NOMO-1 (cell line): ENCODE data around the gene MUTYH.
A peak's percentile ranks its signal among the peaks of the same experiment; 100 is the strongest.
"Not testable (repeated sequence)": the region's sequence is repeated elsewhere in the genome, so short reads cannot be mapped to it uniquely, and the experiment has no call there.

Experiments used
- DNase-seq, 2 experiments: peaks; one replicate each; lab custom pipeline; 2025; ENCODE audit not compliant: unreplicated experiment in 2 of 2; lab: John Stamatoyannopoulos, UW

The MUTYH gene

DNA sequence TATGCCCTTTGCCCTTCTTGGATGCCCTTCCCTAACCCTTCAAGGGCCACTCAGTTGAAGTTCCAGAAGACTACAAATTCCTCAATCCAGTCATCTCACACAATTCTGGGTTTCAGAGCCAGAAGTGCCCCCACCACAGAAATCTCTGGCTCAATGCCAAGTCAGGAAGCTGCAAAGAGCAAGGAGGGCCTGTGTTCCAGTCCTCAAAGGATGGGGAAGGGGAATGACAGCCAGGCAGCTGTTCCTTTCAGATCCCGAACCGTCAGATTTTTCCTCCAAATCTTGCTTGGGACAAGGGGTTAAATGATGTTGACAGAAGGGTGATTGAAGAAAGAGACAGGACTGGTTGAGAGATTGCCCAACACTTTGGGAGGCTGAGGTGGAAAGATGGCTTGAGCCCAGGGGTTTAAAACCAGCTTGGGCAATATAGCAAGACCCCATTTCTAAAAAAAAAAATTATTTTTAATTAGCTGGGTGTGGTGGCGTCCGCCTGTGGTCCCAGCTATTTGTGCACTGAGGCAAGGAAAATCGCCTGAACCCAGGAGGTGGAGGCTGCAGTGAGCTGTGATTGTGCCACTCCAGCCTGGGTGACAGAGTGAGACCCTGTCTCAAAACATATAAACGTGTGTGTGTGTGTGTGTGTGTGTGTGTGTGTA, 14.3 kb downstream of the MUTYH start:
- DNase-seq = no peak

DNA sequence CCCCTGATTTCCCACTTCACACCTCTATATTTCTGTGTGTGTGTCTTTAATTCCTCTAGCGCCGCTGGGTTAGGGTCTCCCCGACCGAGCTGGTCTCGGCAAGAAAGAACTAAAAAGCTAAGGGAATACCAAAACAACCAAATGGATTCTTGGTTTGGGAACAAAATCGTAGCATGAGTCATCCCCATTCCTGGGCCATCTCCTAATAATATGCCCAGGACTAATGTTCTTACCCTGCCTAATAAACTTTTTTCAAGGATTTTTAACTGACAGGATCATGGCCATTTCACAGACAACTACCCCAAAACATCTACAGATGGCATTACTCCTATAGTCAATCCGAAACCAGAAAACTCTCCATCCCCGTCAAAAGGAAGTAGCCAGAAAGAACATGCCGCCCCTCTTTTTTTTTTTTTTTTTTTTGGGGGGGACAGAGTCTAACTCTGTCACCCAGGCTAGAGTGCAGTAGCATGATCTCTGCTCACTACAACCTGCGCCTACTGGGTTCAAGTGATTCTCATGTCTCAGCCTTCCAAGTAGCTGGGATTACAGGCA, 17.7 kb downstream of the MUTYH start:
- DNase-seq = no peak

DNA sequence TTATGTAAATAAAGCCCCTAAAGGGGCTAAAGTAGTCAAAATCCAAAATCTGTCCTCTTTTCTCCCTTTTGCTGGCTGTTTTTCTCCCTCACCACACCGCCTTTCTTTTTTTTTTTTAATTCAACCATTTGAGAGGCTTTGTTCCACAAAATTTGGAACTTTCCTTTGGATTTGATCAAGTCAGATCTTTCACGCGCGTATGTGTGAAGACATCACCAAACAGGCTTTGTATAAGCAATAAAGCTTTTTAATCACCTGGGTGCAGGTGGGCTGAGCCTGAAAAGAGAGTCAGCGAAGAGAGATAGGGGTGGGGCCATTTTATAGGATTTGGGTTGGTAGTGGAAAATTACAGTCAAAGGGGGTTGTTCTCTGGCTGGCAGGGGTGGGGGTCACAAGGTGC, 18.8 kb downstream of the MUTYH start:
- no peak for DNase-seq

DNA sequence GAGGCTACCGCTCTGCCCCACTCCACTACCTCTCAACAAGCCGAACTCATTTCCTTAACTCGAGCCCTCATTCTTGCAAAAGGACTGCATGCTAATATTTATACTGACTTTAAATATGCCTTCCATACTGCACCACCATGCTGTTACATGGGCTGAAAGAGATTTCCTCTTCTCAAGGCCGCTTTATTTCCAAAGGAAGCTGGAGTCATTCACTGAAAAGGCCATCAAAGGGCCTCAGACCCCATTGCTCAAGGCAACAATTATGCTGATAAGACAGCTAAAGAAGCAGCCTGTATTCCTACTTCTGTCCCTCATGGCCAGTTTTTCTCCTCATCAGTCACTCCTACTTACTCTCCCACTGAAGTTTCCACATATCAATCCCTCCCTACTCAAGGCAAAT, 20.5 kb downstream of the MUTYH start:
- no peak for DNase-seq

DNA sequence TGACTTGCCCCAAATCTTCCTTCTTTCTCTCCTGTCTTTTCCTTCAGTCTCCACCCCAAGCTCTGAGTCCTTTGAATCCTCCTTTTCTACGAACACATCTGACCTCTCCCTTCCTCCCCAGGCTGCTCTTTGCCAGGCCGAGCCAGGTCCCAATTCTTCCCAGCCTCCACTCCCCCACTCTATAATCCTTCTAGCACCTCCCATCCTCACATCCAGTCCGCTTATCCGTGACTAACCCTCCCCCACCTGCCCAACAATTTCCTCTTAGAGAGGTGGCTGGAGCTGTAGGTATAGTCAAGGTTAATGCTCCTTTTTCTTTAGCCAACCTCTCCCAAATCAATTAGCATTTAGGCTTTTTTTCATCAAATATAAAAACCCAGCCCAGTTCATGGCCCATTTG, 23.1 kb downstream of the MUTYH start:
- no peak for DNase-seq

DNA sequence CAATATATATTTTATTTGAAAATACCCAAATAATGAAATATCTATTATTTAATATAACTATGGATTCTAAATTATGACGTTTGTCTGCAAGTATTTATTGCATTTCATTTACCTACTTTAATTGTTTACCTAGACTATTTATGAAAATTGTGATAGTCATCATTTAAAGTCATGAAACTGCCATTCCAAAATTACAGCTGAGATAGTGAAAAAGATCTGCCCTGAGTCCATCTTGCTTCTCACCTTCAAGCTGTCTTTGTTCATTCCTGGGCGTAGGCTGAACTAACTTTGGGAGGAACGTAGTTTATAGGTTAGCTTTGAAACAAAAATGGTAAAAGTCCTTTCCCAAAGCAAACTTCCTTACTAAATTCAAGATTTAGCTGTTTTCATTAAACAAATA, 26.0 kb downstream of the MUTYH start:
- no peak for DNase-seq

DNA sequence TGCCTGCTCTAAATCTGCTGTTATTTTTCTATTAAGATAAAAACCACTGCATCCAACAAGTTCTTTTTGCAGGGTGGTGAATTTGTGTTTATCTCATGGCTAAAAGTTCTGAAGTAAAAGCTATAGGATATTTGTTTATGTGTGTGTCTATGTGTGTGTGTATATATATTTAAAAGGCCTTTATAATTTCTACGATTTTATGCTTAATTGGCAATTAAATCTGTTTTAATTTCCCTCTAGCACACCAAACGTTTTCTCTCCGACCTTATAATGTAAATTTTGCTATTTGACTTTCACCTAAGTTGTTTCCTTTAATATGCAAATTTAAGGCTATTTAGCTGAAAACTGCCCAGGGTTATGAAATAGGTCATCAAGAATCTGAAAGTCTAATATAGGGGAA, 33.3 kb downstream of the MUTYH start:
- DNase-seq = no peak

DNA sequence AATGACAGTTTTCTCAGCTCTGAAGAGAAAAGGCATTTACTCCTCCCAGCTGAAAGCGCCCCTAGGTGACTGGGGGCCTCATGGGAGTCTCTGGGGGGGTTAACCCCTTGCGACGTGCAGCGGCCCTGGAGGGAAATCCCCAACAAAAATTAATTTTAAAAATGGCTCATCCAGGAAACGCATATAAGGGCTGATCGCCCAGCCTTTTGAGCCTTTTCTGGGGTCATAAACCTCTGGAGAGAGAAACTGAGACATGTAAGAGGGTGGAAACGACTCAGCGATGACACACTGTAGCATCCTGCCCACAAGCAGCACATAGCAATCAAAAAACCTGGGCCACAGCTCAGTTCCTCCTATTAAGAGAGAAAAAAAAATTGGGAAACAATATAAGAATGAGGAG, 33.9 kb downstream of the MUTYH start:
- peak in 1 of 2 experiments; percentile 28 for DNase-seq

DNA sequence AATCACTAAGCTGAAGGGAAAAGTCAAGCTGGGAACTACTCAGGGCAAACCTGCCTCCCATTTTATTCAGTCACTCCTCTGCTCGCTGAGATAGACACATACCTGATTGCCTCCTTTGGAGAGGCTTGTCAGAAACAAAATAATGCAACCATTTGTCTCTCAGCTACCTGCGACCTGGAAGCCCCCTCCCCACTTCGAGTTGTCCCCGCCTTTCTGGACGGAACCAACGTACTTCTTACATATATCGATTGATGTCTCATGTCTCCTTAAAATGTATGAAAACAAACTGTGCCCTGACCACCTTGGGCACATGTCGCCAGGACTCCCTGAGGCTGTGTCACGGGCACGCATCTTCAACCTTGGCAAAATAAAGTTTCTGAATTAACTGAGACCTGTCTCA, 35.0 kb downstream of the MUTYH start:
- no peak for DNase-seq

DNA sequence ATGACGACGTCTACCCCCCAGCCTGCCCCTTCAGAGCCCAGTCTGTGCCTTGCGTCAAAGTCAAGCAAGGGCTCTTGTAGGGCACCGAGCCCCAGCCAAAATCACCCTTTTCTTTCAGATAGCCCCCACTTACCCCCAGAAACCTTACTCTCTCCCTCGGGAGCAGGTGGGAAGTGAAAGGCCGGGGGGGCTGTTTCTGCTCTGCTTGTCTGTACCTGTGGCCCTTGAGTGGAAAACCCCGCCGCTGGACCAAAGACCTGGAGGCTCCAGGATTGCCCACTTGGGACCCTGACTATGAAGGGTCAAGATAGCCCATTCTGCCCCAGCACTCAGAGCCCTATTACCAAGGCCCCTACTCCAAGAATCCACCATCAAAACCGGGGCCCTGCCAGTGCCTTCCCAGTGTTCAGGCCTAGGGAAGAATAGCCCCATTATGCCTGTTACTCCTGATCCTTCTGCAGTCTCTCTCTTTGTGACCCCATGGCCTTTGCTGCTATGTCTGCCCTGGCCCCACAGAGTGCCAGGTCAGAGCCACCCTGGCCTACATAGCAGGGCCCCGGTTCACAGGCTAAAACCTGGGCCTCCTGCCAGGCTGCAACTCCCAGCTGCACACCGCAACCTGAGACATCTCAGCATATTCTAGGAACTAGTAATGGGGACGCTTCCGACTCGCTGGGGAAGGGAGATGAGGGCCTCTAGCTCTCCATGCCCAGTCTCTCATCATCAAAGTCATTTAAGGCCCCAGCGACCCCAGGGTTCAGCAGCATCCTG, 35.7 kb downstream of the MUTYH start:
- DNase-seq = no peak

DNA sequence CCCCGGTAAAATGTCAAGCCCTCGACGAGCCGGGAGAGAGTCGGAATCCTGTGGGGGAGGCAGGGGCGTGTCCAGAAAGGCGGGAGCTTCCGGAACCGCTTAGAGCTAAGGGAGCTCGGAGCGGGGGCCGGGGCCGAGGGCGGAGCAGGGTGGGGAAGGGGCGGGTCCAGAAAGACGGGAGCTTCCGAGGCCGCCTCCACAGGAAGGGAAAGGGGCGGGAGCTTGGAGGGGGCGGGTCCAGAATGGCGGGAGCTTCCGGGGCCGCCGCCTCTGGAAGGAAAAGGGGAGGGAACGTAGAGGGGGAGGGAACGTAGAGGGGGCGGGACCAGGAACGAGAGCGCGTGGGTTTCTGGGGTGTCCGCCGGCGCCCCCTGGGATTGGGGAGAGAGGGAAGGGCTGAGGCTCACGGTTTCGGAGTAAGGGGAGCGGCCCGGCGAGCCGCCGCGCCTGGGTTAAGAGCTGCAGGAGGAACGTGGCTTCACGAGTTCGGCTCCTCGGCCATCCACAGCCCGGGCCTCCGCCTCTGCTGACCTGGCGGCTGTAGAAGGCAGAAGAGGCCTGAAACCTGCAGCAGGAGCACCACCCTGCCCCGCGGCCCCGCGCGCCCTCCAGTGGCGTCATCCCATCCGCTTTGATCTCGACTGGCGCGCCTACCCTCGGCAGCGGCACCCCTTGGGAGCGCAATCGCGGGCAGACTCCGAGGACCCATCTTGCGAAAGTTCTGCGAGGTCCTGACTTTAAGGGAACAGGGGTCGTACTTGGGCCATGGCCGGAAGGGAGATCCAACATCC, 36.5 kb downstream of the MUTYH start:
- peak; percentile 92 to 98 for DNase-seq

DNA sequence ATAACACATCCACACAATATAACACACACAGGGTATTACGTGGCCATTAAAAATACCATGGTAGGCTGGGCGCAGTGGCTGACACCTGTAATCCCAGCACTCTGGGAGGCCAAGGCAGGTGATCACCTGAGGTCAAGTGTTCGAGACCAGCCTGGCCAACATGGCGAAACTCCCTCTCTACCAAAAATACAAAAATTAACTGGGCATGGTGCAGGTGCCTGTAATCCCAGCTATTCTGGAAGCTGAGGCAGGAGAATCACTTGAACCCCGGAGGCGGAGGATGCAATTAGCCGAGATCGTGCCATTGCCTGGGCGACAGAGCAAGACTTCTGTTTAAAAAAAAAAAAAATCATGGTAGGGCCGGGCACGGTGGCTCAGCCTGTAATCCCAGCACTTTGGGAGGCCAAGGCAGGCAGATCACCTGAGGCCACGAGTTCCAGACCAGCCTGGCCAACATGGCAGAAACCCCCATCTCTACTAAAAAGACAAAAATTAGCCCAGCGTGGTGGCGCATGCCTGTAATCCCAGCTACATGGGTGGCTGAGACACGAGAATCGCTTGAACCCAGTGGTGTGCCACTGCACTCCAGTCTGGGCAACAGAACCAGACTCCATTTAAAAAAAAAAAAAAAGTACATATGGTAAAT, 37.6 kb downstream of the MUTYH start:
- DNase-seq = no peak

DNA sequence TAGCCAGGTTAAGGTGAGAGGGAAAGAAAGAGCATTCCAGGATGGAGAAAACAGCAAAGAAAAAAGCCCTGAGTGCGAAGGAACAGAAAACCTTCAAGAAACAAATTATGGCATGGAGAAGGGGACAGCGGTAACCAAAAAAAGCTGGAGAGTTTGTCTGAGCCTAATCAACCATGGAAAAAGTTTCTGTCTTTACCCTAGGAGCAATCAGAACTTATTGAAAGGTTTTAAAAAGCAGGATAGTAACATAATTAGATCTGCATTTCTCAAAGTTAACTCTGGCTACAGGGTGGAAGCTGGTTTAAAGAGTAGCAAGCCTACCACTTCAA, 39.6 kb downstream of the MUTYH start:
- no peak for DNase-seq

DNA sequence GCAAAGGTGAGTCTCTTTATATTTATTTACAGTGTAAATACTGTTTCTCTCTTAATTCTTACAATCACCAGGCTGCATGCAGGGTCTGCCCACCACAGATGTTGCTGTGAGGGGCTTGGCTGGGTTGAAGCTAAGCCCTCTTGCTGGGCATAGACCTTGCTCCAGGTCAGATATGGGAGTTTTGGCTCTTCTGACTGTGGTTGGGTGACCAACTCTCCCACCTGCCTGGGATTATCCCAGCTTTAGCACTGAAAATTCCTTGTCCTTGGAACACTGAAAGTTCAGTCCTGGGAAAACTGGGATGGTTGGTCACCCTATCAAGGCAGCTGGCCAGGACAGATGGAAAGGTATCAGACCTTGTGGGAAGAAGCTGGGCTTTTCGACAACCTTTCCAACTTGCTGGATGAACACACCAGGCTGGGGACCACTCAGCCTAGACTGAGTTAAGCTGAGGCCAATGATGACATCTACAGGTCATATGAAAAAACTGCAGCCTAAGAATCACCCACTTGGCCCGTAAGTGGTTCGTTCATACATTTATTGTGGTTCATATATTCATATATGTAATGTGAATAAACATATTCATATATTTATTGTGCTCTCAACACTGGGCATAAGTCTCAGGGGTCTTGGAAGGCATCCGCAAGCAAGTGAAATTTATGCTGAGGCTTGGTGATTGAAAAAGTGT, 40.1 kb downstream of the MUTYH start:
- peak; percentile 49 to 61 for DNase-seq

DNA sequence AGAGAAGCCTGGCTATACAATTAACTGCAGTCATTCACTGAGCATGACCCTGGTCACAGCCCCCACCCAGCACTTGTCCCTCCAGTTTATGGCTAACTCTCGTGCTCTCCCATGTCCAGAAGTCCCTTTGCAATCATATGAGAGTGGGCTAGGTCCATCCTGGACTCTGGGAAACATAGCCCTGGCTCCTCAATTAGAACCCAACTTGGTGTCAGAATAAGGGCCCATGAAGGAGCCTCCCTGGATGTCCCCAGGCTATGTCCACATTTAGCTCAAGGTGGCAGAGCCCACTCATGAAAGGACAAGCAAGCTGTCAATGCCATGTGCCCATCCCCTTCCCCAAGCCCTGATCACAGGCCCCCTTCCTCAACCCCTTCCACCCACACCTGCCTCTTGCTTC, 40.9 kb downstream of the MUTYH start:
- no peak for DNase-seq

DNA sequence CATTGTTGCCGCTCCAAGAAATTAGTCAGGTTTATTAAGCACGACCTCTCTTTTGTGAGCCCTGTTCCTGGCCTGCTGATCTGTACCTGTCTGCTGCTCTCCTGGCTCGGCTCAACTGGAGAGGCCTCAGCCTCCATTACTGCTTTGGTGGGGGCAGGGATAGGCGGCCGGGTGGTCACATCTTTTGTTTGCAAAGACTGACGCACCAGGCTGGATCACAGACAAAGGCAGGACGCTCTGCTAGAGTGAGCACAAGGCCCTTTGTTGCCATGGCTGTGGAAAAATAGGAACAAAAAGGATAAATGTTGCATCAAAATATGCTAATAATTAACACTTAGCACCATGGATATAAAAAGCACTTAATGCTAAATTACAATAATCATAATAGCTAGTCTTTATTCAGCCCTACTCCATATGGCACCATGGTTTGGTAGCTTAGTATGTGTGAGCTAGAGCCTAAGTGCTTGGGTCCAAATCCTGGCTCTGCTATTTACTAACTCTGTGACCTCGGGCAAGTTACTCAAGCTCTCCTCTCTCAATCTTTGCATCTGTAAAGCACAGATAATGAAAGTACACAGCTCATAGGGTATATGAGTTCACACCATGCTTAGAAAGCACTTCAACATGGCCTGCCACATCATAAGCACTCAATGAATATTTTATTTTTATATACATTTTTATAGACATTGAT, 42.4 kb downstream of the MUTYH start:
- DNase-seq = no peak

DNA sequence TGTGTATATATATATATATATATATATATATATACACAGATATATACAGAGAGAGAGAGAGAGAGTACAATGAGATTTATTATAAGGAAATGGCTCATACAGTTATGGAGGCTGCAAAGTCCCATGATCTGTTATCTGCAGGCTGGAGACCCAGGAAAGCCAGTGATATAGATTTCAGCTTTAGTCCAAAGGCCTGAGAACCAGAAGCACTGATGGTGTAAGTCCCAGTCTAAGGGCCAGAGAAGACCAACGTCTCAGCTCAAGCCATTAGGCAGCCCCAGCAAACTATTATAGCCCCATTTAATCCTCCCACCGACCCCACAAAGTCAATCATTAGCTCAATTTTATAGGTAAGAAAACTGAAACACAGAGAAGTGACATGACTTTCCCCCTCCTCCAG, 48.5 kb downstream of the MUTYH start:
- DNase-seq = no peak

DNA sequence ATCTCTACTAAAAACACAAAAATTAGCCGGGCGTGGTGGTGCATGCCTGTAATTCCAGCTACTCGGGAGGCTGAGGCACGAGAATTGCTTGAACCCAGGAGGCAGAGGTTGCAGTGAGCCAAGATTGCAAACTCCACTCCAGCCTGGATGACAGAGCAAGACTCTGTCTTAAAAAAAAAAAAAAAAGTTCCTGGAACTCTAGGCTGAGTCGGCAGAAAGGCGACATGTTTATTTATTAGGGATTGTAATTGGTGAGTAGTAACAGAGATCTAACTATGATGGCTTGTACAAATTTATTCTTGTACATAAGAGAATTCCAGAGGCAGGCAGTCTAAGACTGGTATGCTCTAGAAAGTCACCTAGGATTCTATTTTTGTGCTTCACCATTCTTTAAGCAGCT, 49.2 kb downstream of the MUTYH start:
- not testable (repeated sequence) for DNase-seq

DNA sequence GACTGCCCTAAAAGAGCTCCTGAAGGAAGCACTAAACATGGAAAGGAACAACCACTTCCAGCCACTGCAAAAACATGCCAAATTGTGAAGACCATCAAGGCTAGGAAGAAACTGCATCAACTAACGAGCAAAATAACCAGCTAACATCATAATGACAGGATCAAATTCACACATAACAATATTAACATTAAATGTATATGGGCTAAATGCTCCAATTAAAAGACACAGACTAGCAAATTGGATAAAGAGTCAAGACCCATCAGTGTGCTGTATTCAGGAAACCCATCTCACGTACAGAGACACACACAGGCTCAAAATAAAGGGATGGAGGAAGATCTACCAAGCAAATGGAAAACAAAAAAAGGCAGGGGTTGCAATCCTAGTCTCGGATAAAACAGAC, 53.7 kb downstream of the MUTYH start:
- not testable (repeated sequence) for DNase-seq

DNA sequence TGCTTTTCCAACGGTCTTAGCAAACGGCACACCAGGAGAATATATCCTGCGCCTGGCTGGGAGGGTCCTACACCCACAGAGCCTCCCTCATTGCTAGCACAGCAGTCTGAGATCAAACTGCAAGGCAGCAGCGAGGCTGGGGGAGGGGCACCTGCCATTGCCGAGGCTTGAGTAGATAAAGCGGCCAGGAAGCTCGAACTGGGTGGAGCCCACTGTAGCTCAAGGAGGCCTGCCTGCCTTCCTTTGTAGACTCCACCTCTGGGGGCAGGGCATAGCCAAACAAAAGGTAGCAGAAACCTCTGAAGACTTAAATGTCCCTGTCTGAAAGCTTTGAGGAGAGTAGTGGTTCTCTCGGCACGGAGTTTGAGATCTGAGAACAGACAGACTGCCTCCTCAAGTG, 55.4 kb downstream of the MUTYH start:
- DNase-seq = not testable (repeated sequence)
